ENCODE data around the gene SRC.
A peak's percentile ranks its signal among the peaks of the same experiment; 100 is the strongest.

The SRC gene

GRCh38 chr20:37326666-37327065, 19.3 kb upstream of the SRC start:
- CTCF ChIA-PET = interaction anchor here (1.2 to 2.0 kb wide), 3 partner anchors 11 to 44 kb away, joined by 3 to 5 read pairs (median 3); no protein-coding TSS in a partner anchor
- DNase-seq (ENCODE audit: low read depth, low spot score) = no peak

GRCh38 chr20:37327748-37328147, 18.2 kb upstream of the SRC start:
- no peak overlapping the region for H3K4me3 ChIP-seq (ENCODE audit: low read depth, low read length)
- ChIA-PET CTCF (interaction anchor here (0.8 to 1.3 kb wide), 3 partner anchors 45 to 132 kb away, joined by 3 to 4 read pairs (median 3); no protein-coding TSS in a partner anchor), POLR2A (no interaction called here)
- peak; percentile 24 for DNase-seq (ENCODE audit: low read depth, low spot score)
- TF ChIP-seq CTCF (IDR thresholded peaks at IDR 0.05; ENCODE audit: insufficient read depth, low read length, missing control alignments) = no peak

More at GRCh38 chr20:37326666-37327065, 19.3 kb upstream of the SRC start:
- no peak overlapping the region for H3K4me3 ChIP-seq (ENCODE audit: low read depth, low read length)
- TF ChIP-seq CTCF (IDR thresholded peaks at IDR 0.05; ENCODE audit: insufficient read depth, low read length, missing control alignments) = no peak
- POLR2A ChIA-PET = no interaction called here

DNA sequence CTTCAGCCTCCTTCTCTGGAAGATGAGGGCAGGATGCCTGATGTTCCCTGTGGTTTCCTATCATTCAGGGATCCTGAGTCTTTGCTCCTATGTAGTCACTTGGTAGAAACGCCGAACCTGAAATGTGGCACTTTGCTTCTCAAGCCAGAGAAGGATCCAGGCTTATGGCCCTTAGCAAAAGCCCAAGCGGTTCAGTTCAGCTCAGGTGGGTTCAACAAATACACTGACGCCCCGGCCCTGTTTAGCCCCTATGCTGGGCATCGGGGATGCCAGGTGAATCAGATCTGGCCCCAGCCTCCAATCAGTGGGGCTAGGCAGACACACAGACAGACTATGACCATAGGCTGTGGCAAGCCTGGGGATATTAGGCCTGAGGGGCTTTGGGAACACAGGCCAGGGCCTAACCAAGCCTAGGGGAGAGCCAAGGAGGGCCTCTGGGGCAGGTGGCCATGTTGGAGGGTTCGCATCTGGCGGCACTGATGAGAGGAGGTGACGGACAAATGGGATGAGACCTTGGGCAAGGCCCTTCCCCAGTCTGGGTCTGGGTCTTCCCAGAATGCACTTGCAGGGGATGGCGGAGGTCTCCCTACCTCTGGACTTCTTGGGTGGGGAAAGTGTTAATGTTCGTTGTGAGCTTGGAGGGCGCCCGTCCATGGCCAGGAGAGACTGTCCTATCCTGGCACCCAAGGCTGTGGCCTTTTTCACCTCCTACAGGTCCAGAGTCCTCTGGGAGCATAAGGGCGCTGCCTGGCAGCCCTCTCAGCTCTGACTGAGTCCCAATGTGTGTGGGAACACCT, 17.6 kb upstream of the SRC start:
- no peak for TF ChIP-seq CTCF (IDR thresholded peaks at IDR 0.05; ENCODE audit: insufficient read depth, low read length, missing control alignments)
- ChIA-PET CTCF (interaction anchor here (1.2 kb wide), 1 partner anchor 133 kb away, joined by 4 read pairs; no protein-coding TSS in a partner anchor), POLR2A (no interaction called here)
- no peak overlapping the region for H3K4me3 ChIP-seq (ENCODE audit: low read depth, low read length)
- no peak for DNase-seq (ENCODE audit: low read depth, low spot score)

GRCh38 chr20:37329481-37330165, 16.3 kb upstream of the SRC start:
- CTCF ChIA-PET = no interaction called here
- no peak for TF ChIP-seq CTCF (IDR thresholded peaks at IDR 0.05; ENCODE audit: insufficient read depth, low read length, missing control alignments)
- POLR2A ChIA-PET = no interaction called here

GRCh38 chr20:37330316-37330715, 15.6 kb upstream of the SRC start:
- TF ChIP-seq CTCF (IDR thresholded peaks at IDR 0.05; ENCODE audit: insufficient read depth, low read length, missing control alignments) = no peak
- ChIA-PET POLR2A (no interaction called here), CTCF (no interaction called here)
- no peak overlapping the region for H3K4me3 ChIP-seq (ENCODE audit: low read depth, low read length)
- DNase-seq (ENCODE audit: low read depth, low spot score) = no peak

More at GRCh38 chr20:37329481-37330165, 16.3 kb upstream of the SRC start:
- no peak for DNase-seq (ENCODE audit: low read depth, low spot score)
- H3K4me3 ChIP-seq (ENCODE audit: low read depth, low read length) = no peak overlapping the region

Data from AG04449 (cell line).